Left renal cortex interstitium (tissue), 4 donors: ENCODE measurements around the gene TMEM45B. TPM values are rescaled to one million over a fixed set of nuclear protein-coding genes. Genes with fewer than 3 reads are reported as not detected.
"Not testable (repeated sequence)": the region's sequence is repeated elsewhere in the genome, so short reads cannot be mapped to it uniquely, and the experiment has no call there.

Source experiments
- DNase-seq, 4 donors: peaks; one replicate each; pipeline ENCODE4 v3.0.0-alpha.2; 2013; ENCODE audit warnings: low read depth in 4 of 4, low spot score in 2 of 4, missing footprints in 1 of 4
- polyA plus RNA-seq, 4 donors: library from polyadenylated mRNA; unstranded; fragments of 120-200 nt; gene quantifications; one replicate each; pipeline ENCODE4 v1.2.1, GENCODE V29; 2013; ENCODE audit not compliant: insufficient read length in 4 of 4

The TMEM45B gene
- 10 to 100 TPM; 17.9 to 27.7 (median 22.6) TPM for polyA plus RNA-seq

GRCh38 chr11:129815596-129816461 is at the start of gene TMEM45B:
Gene TMEM45B, plus strand, starts transcription at chr11:129815848. Its CDS starts 36,635 bp downstream, at chr11:129852483.
- peak in 3 of 4 donors; percentile 15 to 44 (median 40) for DNase-seq

- no peak for DNase-seq
These were observed 48.6 kb upstream of the TMEM45B start for GRCh38 chr11:129766898-129767604.

- no peak for DNase-seq
These were observed 47.8 kb upstream of the TMEM45B start for GRCh38 chr11:129767827-129768226.

GRCh38 chr11:129768356-129768755 is 47.3 kb upstream of the TMEM45B start:
- no peak for DNase-seq

- DNase-seq, result no peak
These were observed 46.6 kb upstream of the TMEM45B start for GRCh38 chr11:129769059-129769458.

- DNase-seq, result no peak
These were observed 44.7 kb upstream of the TMEM45B start for GRCh38 chr11:129770993-129771392.

- not testable (repeated sequence) for DNase-seq
These were observed 44.2 kb upstream of the TMEM45B start for GRCh38 chr11:129771456-129771855.

GRCh38 chr11:129778877-129779276 is 36.8 kb upstream of the TMEM45B start:
- DNase-seq, result no peak

- DNase-seq, result no peak
These were observed 36.3 kb upstream of the TMEM45B start for GRCh38 chr11:129779342-129779741.

- no peak for DNase-seq
These were observed 30.1 kb upstream of the TMEM45B start for GRCh38 chr11:129785383-129786111.

- not testable (repeated sequence) for DNase-seq
These were observed 29.6 kb upstream of the TMEM45B start for GRCh38 chr11:129786112-129786416.

GRCh38 chr11:129787532-129788155 is 28.0 kb upstream of the TMEM45B start:
- no peak for DNase-seq

GRCh38 chr11:129788278-129788677 is 27.4 kb upstream of the TMEM45B start:
- no peak for DNase-seq

GRCh38 chr11:129790106-129790505 is 25.5 kb upstream of the TMEM45B start:
- DNase-seq, result no peak

- DNase-seq, result no peak
These were observed 24.1 kb upstream of the TMEM45B start for GRCh38 chr11:129791515-129791914.

GRCh38 chr11:129792663-129793062 is 23.0 kb upstream of the TMEM45B start:
- no peak for DNase-seq

- no peak for DNase-seq
These were observed 20.6 kb upstream of the TMEM45B start for GRCh38 chr11:129795089-129795488.

- DNase-seq, result no peak
These were observed 17.4 kb upstream of the TMEM45B start for GRCh38 chr11:129798212-129798611.

GRCh38 chr11:129800162-129800561 is 15.5 kb upstream of the TMEM45B start:
- DNase-seq, result not testable (repeated sequence)

GRCh38 chr11:129800655-129801054 is 15.0 kb upstream of the TMEM45B start:
- DNase-seq, result no peak

- no peak for DNase-seq
These were observed 12.1 kb upstream of the TMEM45B start for GRCh38 chr11:129803533-129803932.
